Panc1 (cell line): Measurements from ENCODE around the gene FIBIN. TPM values are rescaled to one million over a fixed set of nuclear protein-coding genes. Genes with fewer than 3 reads are reported as not detected.

ENCODE experiments used
- ATAC-seq: fragments of 200-7000 bp; cut with Tn5 transposase; 2 replicates; pipeline ENCODE4 v1.9.1; 2020; ENCODE audit warnings: mild to moderate bottlenecking, moderate library complexity
- BruUV-seq: library from RNA; stranded (reverse); fragments of 400-500 nt; replicated peaks from 2 replicates; lab custom pipeline; 2021; lab: Mats Ljungman, UMichigan
- CTCF ChIA-PET: fragments of 300-600 bp; sonication (Branson Sonifier 250); formaldehyde crosslinking; loops from one replicate; lab custom pipeline; 2022; ENCODE audit warnings: antibody characterized with exemption; lab: Charles Lee
- POLR2A ChIA-PET: fragments of 300-600 bp; sonication (Branson Sonifier 250); formaldehyde crosslinking; loops from one replicate; lab custom pipeline; 2022; ENCODE audit warnings: antibody characterized with exemption; lab: Charles Lee
- DNase-seq: peaks from one replicate; pipeline ENCODE4 v3.0.0-alpha.2; 2010; ENCODE audit warnings: low read depth, low spot score
- H3K27ac ChIP-seq: 2 replicates; pipeline ENCODE4 v1.5.1; 2011; ENCODE audit warnings: mild to moderate bottlenecking, low read length, inconsistent platforms
- H3K27me3 ChIP-seq: fragments of 200-500 bp; sonication (Bioruptor generic); 2 replicates; pipeline ENCODE4 v1.6.0; 2014; ENCODE audit warnings: low read length, inconsistent platforms; ENCODE audit not compliant: control insufficient read depth, insufficient read depth
- H3K36me3 ChIP-seq: fragments of 200-500 bp; sonication (Bioruptor generic); 2 replicates; pipeline ENCODE4 v1.5.1; 2014; ENCODE audit warnings: inconsistent platforms, mild to moderate bottlenecking, low read length, moderate library complexity; ENCODE audit not compliant: control insufficient read depth, insufficient read depth
- H3K4me1 ChIP-seq: 2 replicates; pipeline ENCODE4 v1.5.1; 2011; ENCODE audit warnings: inconsistent platforms, mild to moderate bottlenecking, low read length, moderate library complexity; ENCODE audit not compliant: control insufficient read depth, insufficient read depth
- H3K4me3 ChIP-seq, 2 experiments: 2 replicates each; pipeline ENCODE4 v1.5.1; 2011 to 2012; ENCODE audit warnings: low read depth in 2 of 2, low read length in 2 of 2, mild to moderate bottlenecking in 2 of 2, inconsistent platforms in 1 of 2, moderate library complexity in 1 of 2
- H3K9me3 ChIP-seq: fragments of 200-500 bp; sonication (Bioruptor generic); 2 replicates; pipeline ENCODE4 v1.5.1; 2014; ENCODE audit warnings: low read depth, mild to moderate bottlenecking, inconsistent platforms, low read length, moderate library complexity; ENCODE audit not compliant: control insufficient read depth, insufficient read depth
- POLR2AphosphoS5 ChIP-seq: IDR thresholded peaks from 2 replicates; pipeline ENCODE4 v1.6.1; 2012; ENCODE audit warnings: mild to moderate bottlenecking, low read depth, low read length, moderate library complexity
- SIN3A ChIP-seq: IDR thresholded peaks from 2 replicates; pipeline ENCODE4 v1.6.1; 2012; ENCODE audit warnings: low read depth, mild to moderate bottlenecking, low read length, moderate library complexity, borderline replicate concordance; ENCODE audit not compliant: insufficient read depth
- TCF7L2 ChIP-seq: IDR thresholded peaks from 2 replicates; pipeline ENCODE4 v1.6.1; 2011; ENCODE audit warnings: mild to moderate bottlenecking, low read depth, low read length, inconsistent platforms
- in situ Hi-C: cut with HindIII; loops from 2 replicates; pipeline ENCODE4 v1.10.0; 2016; ENCODE audit warnings: low sequenced_read_pairs, low pct_unique_long_range_greater_than_20kb
- intact Hi-C: fragments of 100-400 bp; cut with micrococcal nuclease; formaldehyde crosslinking; loops from one replicate; pipeline ENCODE4 v1.10.0; 2022; ENCODE audit not compliant: unreplicated experiment
- total RNA-seq: library from RNA; stranded (reverse); gene quantifications from one replicate; pipeline ENCODE4 v1.2.1, GENCODE V29; 2021; ENCODE audit not compliant: unreplicated experiment
- TF ChIP-seq, protein P1 (sequence below), 2 experiments: IDR thresholded peaks; 2 replicates each; pipeline ENCODE4 v1.6.1; 2011 to 2012; ENCODE audit warnings: low read depth in 2 of 2, control low read depth in 1 of 2, low read length in 1 of 2, mild to moderate bottlenecking in 1 of 2, moderate library complexity in 1 of 2; ENCODE audit not compliant: insufficient read depth in 1 of 2
- TF ChIP-seq, protein P2 (sequence below): fragments of 450-650 bp; IDR thresholded peaks from 2 replicates; pipeline ENCODE4 v1.5.1; 2017; ENCODE audit warnings: mild to moderate bottlenecking

FIBIN gene
- total RNA-seq, 1 experiment from 2014 or later = not detected

DNA sequence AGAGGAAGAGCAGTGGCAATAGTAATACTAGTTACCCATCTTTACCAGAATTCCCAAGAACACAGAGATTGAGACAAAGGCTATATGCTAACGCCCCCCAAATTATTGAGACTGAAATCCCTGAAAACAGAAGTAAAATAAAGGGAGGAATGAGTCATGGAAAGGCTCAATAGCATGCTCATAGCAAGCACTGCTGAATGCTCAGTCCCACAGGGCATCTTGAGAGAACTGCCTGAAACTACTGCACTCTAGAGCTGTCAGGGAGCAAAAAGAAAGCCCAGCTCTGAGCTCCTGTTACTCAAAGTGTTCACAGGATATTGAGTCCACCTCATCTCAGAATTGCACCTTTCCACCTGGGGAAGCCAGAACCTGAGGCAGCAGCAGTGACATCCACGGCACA is 44.1 kb upstream of the FIBIN start:
- no peaks in the 10 kb centered on the region for H3K36me3 ChIP-seq
- H3K4me1 ChIP-seq = no peaks in the 10 kb centered on the region
- H3K27ac ChIP-seq = no peak overlapping the region
- no peaks in the 10 kb centered on the region for H3K27me3 ChIP-seq
- intact Hi-C loops = no loop called here
- ChIA-PET POLR2A (no interaction called here), CTCF (no interaction called here)
- H3K9me3 ChIP-seq = no peaks in the 10 kb centered on the region
- TF ChIP-seq POLR2AphosphoS5 = no peak
- no peak for ATAC-seq
- BruUV-seq = no TSS peak
- in situ Hi-C loops = no loop called here
- no peak for DNase-seq
- H3K4me3 ChIP-seq = no peak overlapping the region

DNA sequence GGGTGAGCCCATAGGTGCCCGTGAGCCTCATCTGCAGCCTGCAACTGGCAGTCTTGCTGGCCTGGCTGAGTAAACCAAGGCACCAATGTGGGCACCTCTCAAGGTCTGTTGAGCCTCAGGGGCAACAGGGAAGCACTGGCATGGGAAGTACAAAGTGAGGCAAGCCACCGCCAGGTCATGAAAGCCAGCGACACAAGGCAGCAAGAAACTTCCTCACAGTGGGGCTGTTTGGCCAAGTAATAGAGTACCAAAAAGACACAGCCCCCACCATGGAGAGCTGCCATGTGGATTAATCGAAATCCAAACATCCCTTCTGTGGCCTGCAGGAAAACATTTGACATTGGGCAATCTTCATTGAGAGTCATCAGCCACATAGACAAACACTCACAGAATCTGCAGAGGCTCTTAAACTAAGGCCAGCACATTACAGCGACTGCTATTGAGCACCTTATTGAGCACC is 43.6 kb upstream of the FIBIN start:
- in situ Hi-C loops (no loop called here), intact Hi-C loops (no loop called here)
- no peak overlapping the region for H3K4me3 ChIP-seq
- DNase-seq = no peak
- no peak for TF ChIP-seq SIN3A
- no peak for TF ChIP-seq TCF7L2
- TF ChIP-seq, protein P1, sequence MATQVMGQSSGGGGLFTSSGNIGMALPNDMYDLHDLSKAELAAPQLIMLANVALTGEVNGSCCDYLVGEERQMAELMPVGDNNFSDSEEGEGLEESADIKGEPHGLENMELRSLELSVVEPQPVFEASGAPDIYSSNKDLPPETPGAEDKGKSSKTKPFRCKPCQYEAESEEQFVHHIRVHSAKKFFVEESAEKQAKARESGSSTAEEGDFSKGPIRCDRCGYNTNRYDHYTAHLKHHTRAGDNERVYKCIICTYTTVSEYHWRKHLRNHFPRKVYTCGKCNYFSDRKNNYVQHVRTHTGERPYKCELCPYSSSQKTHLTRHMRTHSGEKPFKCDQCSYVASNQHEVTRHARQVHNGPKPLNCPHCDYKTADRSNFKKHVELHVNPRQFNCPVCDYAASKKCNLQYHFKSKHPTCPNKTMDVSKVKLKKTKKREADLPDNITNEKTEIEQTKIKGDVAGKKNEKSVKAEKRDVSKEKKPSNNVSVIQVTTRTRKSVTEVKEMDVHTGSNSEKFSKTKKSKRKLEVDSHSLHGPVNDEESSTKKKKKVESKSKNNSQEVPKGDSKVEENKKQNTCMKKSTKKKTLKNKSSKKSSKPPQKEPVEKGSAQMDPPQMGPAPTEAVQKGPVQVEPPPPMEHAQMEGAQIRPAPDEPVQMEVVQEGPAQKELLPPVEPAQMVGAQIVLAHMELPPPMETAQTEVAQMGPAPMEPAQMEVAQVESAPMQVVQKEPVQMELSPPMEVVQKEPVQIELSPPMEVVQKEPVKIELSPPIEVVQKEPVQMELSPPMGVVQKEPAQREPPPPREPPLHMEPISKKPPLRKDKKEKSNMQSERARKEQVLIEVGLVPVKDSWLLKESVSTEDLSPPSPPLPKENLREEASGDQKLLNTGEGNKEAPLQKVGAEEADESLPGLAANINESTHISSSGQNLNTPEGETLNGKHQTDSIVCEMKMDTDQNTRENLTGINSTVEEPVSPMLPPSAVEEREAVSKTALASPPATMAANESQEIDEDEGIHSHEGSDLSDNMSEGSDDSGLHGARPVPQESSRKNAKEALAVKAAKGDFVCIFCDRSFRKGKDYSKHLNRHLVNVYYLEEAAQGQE (IDR thresholded peaks at IDR 0.05; ENCODE audit: insufficient read depth in 1 of 2, low read depth in 2 of 2, low read length in 1 of 2) = no peak
- TF ChIP-seq POLR2AphosphoS5 = no peak
- TF ChIP-seq, protein P2, sequence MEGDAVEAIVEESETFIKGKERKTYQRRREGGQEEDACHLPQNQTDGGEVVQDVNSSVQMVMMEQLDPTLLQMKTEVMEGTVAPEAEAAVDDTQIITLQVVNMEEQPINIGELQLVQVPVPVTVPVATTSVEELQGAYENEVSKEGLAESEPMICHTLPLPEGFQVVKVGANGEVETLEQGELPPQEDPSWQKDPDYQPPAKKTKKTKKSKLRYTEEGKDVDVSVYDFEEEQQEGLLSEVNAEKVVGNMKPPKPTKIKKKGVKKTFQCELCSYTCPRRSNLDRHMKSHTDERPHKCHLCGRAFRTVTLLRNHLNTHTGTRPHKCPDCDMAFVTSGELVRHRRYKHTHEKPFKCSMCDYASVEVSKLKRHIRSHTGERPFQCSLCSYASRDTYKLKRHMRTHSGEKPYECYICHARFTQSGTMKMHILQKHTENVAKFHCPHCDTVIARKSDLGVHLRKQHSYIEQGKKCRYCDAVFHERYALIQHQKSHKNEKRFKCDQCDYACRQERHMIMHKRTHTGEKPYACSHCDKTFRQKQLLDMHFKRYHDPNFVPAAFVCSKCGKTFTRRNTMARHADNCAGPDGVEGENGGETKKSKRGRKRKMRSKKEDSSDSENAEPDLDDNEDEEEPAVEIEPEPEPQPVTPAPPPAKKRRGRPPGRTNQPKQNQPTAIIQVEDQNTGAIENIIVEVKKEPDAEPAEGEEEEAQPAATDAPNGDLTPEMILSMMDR = no peak
- H3K4me1 ChIP-seq = no peaks in the 10 kb centered on the region
- H3K9me3 ChIP-seq = no peaks in the 10 kb centered on the region
- ChIA-PET CTCF (no interaction called here), POLR2A (no interaction called here)
- H3K27me3 ChIP-seq = no peaks in the 10 kb centered on the region
- BruUV-seq = no TSS peak
- no peak overlapping the region for H3K27ac ChIP-seq
- no peak for ATAC-seq
- no peaks in the 10 kb centered on the region for H3K36me3 ChIP-seq

DNA sequence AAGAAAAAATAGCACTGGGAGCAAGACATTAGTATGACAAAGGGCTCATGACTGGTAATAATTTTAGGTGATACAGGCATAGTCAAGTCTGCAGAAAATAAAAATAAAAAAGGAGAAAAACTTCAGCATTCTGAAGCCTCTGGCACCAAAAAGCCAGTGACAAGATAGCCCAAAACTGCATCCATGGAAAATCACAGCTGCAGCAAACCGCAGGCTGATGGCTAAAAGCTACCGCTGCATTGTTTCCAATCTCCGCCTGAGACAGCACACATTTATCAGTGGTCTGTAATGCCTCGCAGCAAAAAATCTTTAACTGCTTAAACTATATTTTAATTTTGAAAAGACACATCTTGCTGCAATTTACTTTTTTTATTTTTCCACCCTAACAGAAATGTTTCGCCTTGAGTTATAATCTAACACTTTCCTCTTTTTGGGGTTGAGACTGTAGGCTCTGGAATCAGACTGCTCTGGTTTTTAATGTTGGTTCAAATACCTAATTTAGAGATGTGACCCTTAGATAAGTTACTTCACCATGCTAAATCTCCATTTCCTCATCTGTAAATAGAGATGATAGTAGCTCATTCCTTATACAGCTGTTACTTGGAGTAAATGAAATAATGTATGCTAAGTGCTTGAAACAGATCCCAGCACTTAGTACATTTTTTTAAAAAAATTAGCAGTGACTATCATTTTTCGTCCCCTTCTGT is 42.0 kb upstream of the FIBIN start:
- intact Hi-C loops = no loop called here
- Histone ChIP-seq H3K36me3 (no peaks in the 10 kb centered on the region), H3K4me1 (no peaks in the 10 kb centered on the region), H3K27me3 (no peaks in the 10 kb centered on the region), H3K4me3 (no peak overlapping the region), H3K27ac (no peak overlapping the region), H3K9me3 (no peaks in the 10 kb centered on the region)
- TF ChIP-seq, protein P2 = no peak
- TF ChIP-seq POLR2AphosphoS5 (no peak), SIN3A (no peak), TCF7L2 (no peak)
- TF ChIP-seq, protein P1 (IDR thresholded peaks at IDR 0.05; ENCODE audit: insufficient read depth in 1 of 2, low read depth in 2 of 2, low read length in 1 of 2) = no peak
- in situ Hi-C loops = no loop called here
- CTCF ChIA-PET = no interaction called here
- POLR2A ChIA-PET = no interaction called here
- no peak for ATAC-seq
- no TSS peak for BruUV-seq
- no peak for DNase-seq
